Mesodermal cell (in vitro differentiated cells): Measurements from ENCODE around the gene PIP5K1C.
"Not testable (repeated sequence)": the region's sequence is repeated elsewhere in the genome, so short reads cannot be mapped to it uniquely, and the experiment has no call there.

Experiments used
- H3K27ac ChIP-seq: 2 replicates; pipeline ENCODE4 v1.7.0; 2013; ENCODE audit warnings: mild to moderate bottlenecking, low read depth, low read length, moderate library complexity; ENCODE audit not compliant: severe bottlenecking
- H3K36me3 ChIP-seq: 2 replicates; pipeline ENCODE4 v1.7.1; 2013; ENCODE audit warnings: mild to moderate bottlenecking, low read length, moderate library complexity; ENCODE audit not compliant: control insufficient read depth, insufficient read depth
- H3K4me1 ChIP-seq: one replicate; pipeline ENCODE4 v1.7.1; 2013; ENCODE audit warnings: mild to moderate bottlenecking, low read length; ENCODE audit not compliant: insufficient read depth, control insufficient read depth, poor library complexity, severe bottlenecking
- H3K4me3 ChIP-seq: 2 replicates; pipeline ENCODE4 v1.7.0; 2013; ENCODE audit warnings: low read length, control low read depth, mild to moderate bottlenecking; ENCODE audit not compliant: insufficient read depth, poor library complexity, severe bottlenecking; ENCODE audit errors: extremely low read depth
- H3K9me3 ChIP-seq: 2 replicates; pipeline ENCODE4 v1.7.1; 2013; ENCODE audit warnings: mild to moderate bottlenecking, low read length, moderate library complexity; ENCODE audit not compliant: control insufficient read depth
- WGBS, 2 experiments: methylation state at CpG; one replicate each; pipeline ENCODE4 v1.1.5; 2013; ENCODE audit warnings: missing lambda C conversion rate in 2 of 2; ENCODE audit not compliant: insufficient coverage in 2 of 2; 5-methylcytosine and 5-hydroxymethylcytosine counted together

PIP5K1C gene

GRCh38 chr19:3631053-3631861 is 69.0 kb downstream of the PIP5K1C start:
- Histone ChIP-seq H3K4me3 (no peak overlapping the region), H3K36me3 (peaks cover 15% of the 10 kb centered on the region), H3K27ac (no peak overlapping the region), H3K4me1 (no peaks in the 10 kb centered on the region), H3K9me3 (no peaks in the 10 kb centered on the region)
- WGBS, 2 experiments: 92 to 93% methylated on average over 39 to 43 of the region's 43 CpGs

GRCh38 chr19:3628766-3629165 is 71.5 kb downstream of the PIP5K1C start:
- 86 to 89% methylated on average over 6 to 9 of the region's 9 CpGs for WGBS, 2 experiments
- not testable (repeated sequence) for H3K4me1 ChIP-seq, H3K4me3 ChIP-seq, H3K9me3 ChIP-seq, H3K27ac ChIP-seq
- H3K36me3 ChIP-seq: peaks cover 15% of the 10 kb centered on the region

GRCh38 chr19:3627351-3627723 is 72.9 kb downstream of the PIP5K1C start:
- peaks cover 19% of the 10 kb centered on the region for H3K36me3 ChIP-seq
- peaks cover 9% of the 10 kb centered on the region for H3K4me1 ChIP-seq
- WGBS, 2 experiments: 71 to 100% methylated on average over 1 to 4 of the region's 7 CpGs

GRCh38 chr19:3626473-3627350 is 73.6 kb downstream of the PIP5K1C start, which contains the start of gene CACTIN:
CACTIN (minus strand) TSS chr19:3626790; CDS start chr19:3626762, 28 bp downstream.
- WGBS, 2 experiments: 0% methylated on average over 49 to 70 of the region's 80 CpGs
- H3K27ac ChIP-seq: peak within 1 kb of the TSS; percentile 98
- peaks cover 17% of the 10 kb centered on the region for H3K36me3 ChIP-seq
- H3K4me1 ChIP-seq: peaks cover 9% of the 10 kb centered on the region
- peak within 1 kb of the TSS; percentile 99 for H3K4me3 ChIP-seq
- H3K9me3 ChIP-seq: no peaks in the 10 kb centered on the region

More at GRCh38 chr19:3627351-3627723, 72.9 kb downstream of the PIP5K1C start:
- Histone ChIP-seq H3K4me3 (peak overlapping the region; percentile 99), H3K27ac (no peak overlapping the region), H3K9me3 (no peaks in the 10 kb centered on the region)

GRCh38 chr19:3625996-3626472 is 74.2 kb downstream of the PIP5K1C start:
- WGBS, 2 experiments: 2% methylated on average over 21 of the region's 21 CpGs
- Histone ChIP-seq H3K36me3 (peaks cover 17% of the 10 kb centered on the region), H3K4me3 (peak overlapping the region; percentile 99), H3K9me3 (no peaks in the 10 kb centered on the region), H3K4me1 (peaks cover 9% of the 10 kb centered on the region), H3K27ac (peak overlapping the region; percentile 45)

GRCh38 chr19:3623716-3624115 is 76.6 kb downstream of the PIP5K1C start:
- H3K36me3 ChIP-seq: peaks cover 23% of the 10 kb centered on the region
- no peak overlapping the region for H3K4me3 ChIP-seq
- H3K9me3 ChIP-seq: no peaks in the 10 kb centered on the region
- H3K27ac ChIP-seq: no peak overlapping the region
- 96 to 98% methylated on average over 31 to 34 of the region's 34 CpGs for WGBS, 2 experiments
- H3K4me1 ChIP-seq: peaks cover 9% of the 10 kb centered on the region

GRCh38 chr19:3622224-3622623 is 78.0 kb downstream of the PIP5K1C start:
- H3K4me1 ChIP-seq: peaks cover 11% of the 10 kb centered on the region
- H3K27ac ChIP-seq: no peak overlapping the region
- no peaks in the 10 kb centered on the region for H3K9me3 ChIP-seq
- H3K36me3 ChIP-seq: peaks cover 23% of the 10 kb centered on the region
- no peak overlapping the region for H3K4me3 ChIP-seq
- 89 to 96% methylated on average over 6 to 9 of the region's 12 CpGs for WGBS, 2 experiments

- Histone ChIP-seq H3K27ac (no peak overlapping the region), H3K4me1 (peaks cover 11% of the 10 kb centered on the region), H3K4me3 (no peak overlapping the region), H3K36me3 (peaks cover 27% of the 10 kb centered on the region), H3K9me3 (no peaks in the 10 kb centered on the region)
- WGBS, 2 experiments: 98 to 99% methylated on average over 11 to 14 of the region's 15 CpGs
Observed at GRCh38 chr19:3621689-3622088, 78.6 kb downstream of the PIP5K1C start.

- Histone ChIP-seq H3K9me3 (no peaks in the 10 kb centered on the region), H3K27ac (no peak overlapping the region), H3K36me3 (peaks cover 27% of the 10 kb centered on the region), H3K4me3 (no peak overlapping the region), H3K4me1 (peaks cover 10% of the 10 kb centered on the region)
- WGBS, 2 experiments: 96% methylated on average over 17 to 23 of the region's 24 CpGs
Observed at GRCh38 chr19:3620817-3621547, 79.3 kb downstream of the PIP5K1C start.

- WGBS, 2 experiments: 93 to 94% methylated on average over 13 to 16 of the region's 19 CpGs
- Histone ChIP-seq H3K9me3 (no peaks in the 10 kb centered on the region), H3K27ac (no peak overlapping the region), H3K4me3 (no peak overlapping the region), H3K4me1 (peaks cover 3% of the 10 kb centered on the region), H3K36me3 (peaks cover 30% of the 10 kb centered on the region)
Observed at GRCh38 chr19:3620145-3620816, 80.0 kb downstream of the PIP5K1C start.
